ENCODE measurements around the gene LRRC15.

LRRC15 gene

DNA sequence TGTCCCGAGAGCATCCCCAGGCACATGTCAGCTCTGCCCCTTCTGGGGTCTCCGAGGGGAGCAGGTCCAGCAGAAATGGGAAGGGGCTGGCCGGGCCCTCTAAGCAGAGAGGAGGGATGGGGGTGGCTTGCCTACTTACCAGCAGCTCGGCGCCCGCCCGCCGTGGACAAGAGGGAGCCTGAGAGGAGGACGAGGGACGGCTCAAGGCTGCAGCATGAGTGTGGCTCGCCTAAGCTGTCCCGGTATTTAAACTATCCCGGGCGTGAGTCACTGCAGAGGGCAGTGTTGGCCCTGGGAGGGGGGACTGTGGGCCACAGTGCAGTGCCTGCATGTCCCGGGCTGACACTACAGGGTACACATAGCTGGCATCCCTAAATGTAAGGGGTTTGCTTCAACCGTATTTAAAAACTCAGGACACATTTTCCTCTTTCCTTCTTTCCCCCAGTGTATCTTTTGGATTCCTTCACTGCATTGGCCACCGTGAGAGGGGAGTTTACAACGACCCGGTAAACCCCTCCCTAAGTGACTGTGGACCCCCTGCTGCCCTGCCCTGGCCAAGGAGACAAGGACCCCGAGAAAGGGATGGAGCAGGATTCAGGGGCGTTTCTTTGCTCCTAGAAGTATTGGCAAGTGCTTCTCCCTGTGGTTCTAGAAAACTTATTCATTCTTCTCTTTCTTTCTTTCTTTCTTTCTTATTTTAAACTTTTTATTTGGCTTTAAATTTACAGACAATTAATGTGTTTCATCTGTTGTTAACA lies at the start of gene LRRC15:
Gene LRRC15, minus strand, starts transcription at position 222 of the 758 bp plus-strand sequence. CDS start 8,700 bp downstream, outside the sequence.
- peak; percentile 13 for DNase-seq

GRCh38 chr3:194418671-194419070 lies 49.1 kb upstream of the LRRC15 start:
- DNase-seq = no peak

DNA sequence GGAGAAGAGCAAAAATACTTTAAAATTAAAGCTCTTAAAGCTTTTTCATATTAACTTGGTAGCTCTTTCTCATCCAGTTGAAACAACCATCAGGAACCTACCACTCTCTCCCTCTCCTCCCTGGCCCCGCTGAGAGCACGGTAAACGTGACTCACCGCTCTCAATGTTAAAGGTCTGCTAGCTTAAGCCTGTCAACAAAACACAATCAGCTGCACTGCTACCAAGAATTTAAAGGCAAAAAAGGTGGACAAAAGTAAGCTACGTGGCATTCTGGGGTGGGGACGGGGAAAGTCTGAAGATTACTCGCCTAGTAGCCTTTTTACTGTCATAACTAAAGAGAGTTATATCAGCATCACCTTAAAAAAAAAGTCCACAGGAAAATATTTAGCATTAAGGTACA lies 37.9 kb upstream of the LRRC15 start:
- DNase-seq = no peak

- no peak for DNase-seq
Observed at GRCh38 chr3:194405766-194406165, 36.2 kb upstream of the LRRC15 start.

GRCh38 chr3:194404365-194405140 lies 35.0 kb upstream of the LRRC15 start:
- peak; percentile 66 for DNase-seq

GRCh38 chr3:194401868-194402329 lies 32.4 kb upstream of the LRRC15 start:
- no peak for DNase-seq

GRCh38 chr3:194401346-194401745 lies 31.8 kb upstream of the LRRC15 start:
- DNase-seq = no peak

GRCh38 chr3:194399874-194400411 lies 30.4 kb upstream of the LRRC15 start:
- no peak for DNase-seq

- no peak for DNase-seq
Observed at GRCh38 chr3:194399166-194399565, 29.6 kb upstream of the LRRC15 start, which contains the start of gene GP5. Gene GP5 (minus strand): TSS chr3:194399266. CDS start chr3:194398282, 984 bp downstream.

- peak; percentile 60 for DNase-seq
Observed at GRCh38 chr3:194397757-194398312, 28.3 kb upstream of the LRRC15 start.

DNA sequence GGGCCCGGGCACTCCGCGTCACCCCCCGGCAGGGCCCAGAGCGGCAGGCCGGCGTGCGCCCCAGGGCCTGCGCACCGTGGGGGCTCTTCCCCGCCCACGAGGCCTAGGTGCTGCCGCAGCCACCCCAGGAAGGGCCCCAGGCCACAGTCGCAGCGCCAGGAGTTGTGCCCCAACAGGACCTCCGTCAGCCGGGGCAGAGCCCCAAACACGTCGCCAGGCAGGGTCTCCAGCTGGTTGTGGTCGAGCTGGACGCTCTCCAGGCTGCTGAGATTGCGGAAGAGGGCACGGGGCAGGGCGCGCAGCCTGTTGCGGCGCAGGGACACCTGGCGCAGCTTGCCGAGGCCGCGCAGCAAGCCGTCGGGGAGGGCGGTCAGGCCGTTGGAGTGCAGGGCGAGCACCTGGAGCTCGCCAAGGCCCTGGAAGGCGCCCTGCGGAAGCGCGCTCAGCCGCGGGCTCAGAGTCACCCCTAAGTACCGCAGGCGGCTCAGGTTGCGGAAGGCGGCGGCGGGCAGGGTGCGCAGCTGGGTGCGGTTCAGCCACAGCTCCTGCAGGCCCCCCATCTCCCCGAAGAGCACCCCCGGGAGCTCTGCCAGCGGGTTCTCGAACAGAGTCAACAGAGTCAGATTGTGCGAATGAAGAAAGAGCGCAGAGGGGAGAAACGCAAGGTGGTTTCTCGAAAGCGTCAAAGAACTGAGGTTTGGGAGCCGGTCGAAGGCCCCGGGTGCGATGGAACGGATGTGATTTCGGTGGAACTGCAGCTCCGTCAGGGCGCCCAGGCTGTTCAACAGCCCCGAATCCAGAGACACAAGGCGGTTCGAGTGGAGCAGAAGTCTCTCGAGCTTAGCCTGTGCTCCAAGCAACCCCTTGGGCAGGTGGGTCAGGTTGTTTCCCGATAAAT lies 27.6 kb upstream of the LRRC15 start:
- peak; percentile 65 for DNase-seq

DNA sequence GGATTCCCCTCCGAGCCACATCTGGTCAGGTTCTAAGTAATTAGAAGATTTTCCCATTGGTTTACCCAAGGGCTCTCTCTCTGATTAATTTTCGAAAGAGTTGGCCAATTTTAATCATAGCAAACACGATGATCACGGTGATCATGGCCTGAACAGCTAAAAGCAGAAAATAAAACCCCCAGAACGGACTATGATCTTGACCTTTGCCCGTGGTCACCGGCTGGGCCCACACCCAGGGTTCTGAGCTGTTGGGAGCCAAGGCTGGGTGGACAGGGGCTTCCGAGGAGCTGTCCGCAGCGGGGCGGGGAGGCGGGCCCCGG lies 27.0 kb upstream of the LRRC15 start:
- no peak for DNase-seq

- peak; percentile 73 for DNase-seq
Observed at GRCh38 chr3:194395778-194396538, 26.4 kb upstream of the LRRC15 start.

GRCh38 chr3:194395212-194395611 lies 25.7 kb upstream of the LRRC15 start:
- DNase-seq = no peak

GRCh38 chr3:194392576-194392975 lies 23.0 kb upstream of the LRRC15 start:
- no peak for DNase-seq

- no peak for DNase-seq
Observed at GRCh38 chr3:194390835-194391234, 21.3 kb upstream of the LRRC15 start.

DNA sequence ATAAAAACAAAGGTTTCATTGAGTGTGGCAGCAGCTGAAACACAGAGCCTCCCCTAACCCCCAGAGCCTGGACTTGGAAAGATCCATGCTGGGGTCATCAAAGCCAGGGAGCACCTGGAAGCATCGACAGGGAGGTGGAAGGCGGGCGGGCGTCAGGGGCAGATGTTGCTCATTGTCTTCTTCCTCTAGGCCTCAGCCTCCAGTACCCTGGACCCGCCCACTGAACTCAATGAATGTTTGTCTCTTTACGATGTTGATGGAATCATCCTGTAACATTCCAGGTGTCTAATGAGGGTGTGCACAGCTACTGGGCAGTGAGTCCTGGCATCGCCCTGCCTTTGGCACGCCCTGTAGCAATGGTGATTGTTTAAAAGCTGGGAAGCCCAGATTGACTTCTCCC lies 19.7 kb upstream of the LRRC15 start:
- no peak for DNase-seq

DNA sequence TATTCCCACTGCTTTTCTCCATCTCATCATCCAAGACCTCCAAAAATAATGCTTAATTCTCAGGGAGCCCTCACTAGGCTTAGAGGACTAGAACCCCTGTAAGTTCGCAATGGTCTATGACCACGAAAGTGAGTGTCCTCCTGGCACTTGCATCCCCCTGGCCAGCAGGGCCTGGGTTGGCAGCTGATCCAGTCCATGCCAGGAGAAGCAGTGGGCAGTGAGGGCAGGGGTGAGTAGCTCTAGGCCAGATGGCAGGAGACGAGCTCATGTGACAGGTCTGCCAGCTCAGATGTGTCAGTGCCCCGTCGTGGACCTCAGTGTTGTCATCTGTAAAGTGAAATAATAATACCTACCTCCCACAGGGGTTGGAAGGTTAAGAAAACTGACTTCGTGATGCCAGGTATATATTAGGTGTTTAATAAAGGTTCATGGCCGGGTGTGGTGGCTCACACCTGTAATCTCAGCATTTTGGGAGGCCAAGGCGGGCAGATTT lies 18.4 kb upstream of the LRRC15 start:
- DNase-seq = no peak

DNA sequence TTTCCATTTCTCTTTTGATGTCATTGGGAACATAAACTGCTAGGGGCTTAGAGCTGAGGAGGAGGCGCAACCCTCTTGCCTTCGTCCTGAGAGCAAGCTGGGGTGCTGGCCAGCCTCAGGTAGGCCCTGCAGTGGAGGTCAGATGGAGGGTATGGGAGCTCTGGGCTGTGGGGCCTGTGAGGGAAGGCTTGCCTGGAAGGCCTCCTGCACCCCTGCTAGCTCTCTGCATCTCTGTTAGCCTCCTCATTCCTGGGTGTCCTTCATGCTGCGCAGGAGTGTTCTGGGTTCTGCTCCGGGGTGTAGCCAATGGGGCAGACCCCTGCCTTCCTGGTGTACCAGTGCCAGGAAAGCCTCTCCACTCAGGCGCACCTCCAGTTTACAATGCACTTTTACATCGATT lies 17.7 kb upstream of the LRRC15 start:
- DNase-seq = no peak

DNA sequence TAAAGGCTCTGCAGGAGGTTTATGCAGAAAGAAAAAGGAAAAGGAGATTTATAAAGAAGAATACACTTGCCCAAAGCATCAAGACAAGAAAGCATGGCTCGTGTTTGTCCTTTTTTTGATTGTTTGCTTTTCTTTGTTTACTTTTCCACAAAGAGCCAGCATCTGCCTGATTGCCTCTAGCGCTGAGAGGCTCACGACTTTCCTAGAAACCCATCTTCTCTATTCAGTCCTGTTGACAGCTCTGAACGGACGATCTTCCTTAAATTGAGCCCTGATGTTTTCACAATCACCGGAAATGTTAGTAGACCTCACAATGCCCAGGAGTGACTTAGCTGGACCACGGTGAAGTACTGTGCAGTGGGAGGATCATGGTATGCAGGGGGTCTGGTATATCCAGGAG lies 17.1 kb upstream of the LRRC15 start:
- DNase-seq = no peak

DNA sequence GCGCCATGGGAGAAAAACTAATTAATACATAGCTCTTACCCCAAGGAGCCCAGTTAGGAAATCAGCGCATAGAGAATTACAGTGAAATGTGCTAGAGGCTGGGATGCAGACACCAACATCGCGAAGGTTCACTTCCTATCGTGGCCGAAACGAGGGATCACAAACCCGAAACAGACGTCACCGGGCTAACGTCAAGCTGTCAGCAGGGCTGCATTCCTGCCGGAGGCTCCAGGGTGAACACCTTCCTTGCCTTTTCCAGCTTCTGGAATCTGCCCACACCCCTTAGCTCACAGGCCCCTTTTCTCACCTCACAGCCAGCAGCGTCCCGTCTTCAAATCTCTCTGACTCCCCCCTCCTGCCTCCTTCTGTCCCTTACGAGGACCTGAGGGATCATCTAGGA lies 16.5 kb upstream of the LRRC15 start:
- no peak for DNase-seq
